Stimulated activated naive B cell treated with anti-CD40 and anti-IgM and Interleukin-4, amounts not matched to agents 10 μg/mL and 1 μg/mL and 100 μg/mL, for 72 hours (primary cell): ENCODE results near the gene KEL.

Experiments used
- ATAC-seq, 2 donors: fragments of 150-1000 bp; cut with Tn5 transposase; replicated peaks; 2 replicates each; pipeline ENCODE4 v1.10.0; 2021; ENCODE audit warnings: moderate library complexity in 1 of 2
- DNase-seq: peaks from one replicate; pipeline ENCODE4 v3.0.0; 2021
- H3K27ac Mint-ChIP-seq: one replicate; pipeline ENCODE4 v1.8.0; 2022; ENCODE audit warnings: mild to moderate bottlenecking, mixed read lengths
- H3K27me3 Mint-ChIP-seq, 2 donors: one replicate each; pipeline ENCODE4 v1.8.0; 2022; ENCODE audit warnings: mixed read lengths in 2 of 2
- H3K36me3 Mint-ChIP-seq, 2 donors: one replicate each; pipeline ENCODE4 v1.8.0; 2022; ENCODE audit warnings: mixed read lengths in 2 of 2, mild to moderate bottlenecking in 1 of 2
- H3K4me1 Mint-ChIP-seq, 2 donors: one replicate each; pipeline ENCODE4 v1.8.0; 2022; ENCODE audit warnings: mixed read lengths in 2 of 2, mild to moderate bottlenecking in 1 of 2
- H3K4me3 Mint-ChIP-seq, 2 donors: one replicate each; pipeline ENCODE4 v1.8.0; 2022; ENCODE audit warnings: mild to moderate bottlenecking in 2 of 2, mixed read lengths in 2 of 2, moderate library complexity in 1 of 2
- H3K9me3 Mint-ChIP-seq, 2 donors: one replicate each; pipeline ENCODE4 v1.8.0; 2022; ENCODE audit warnings: mixed read lengths in 2 of 2, mild to moderate bottlenecking in 1 of 2

Gene KEL

GRCh38 chr7:142894112-142894984, 67.8 kb downstream of the KEL start:
- DNase-seq (no peak), ATAC-seq (no peak)
- no peak overlapping the region for H3K4me3 Mint-ChIP-seq
- H3K9me3 Mint-ChIP-seq, result no peaks in the 10 kb centered on the region
- no peaks in the 10 kb centered on the region for H3K36me3 Mint-ChIP-seq
- H3K4me1 Mint-ChIP-seq, result peaks cover 0 to 4% of the 10 kb centered on the region in 2 donors
- peaks cover 0 to 27% of the 10 kb centered on the region in 2 donors for H3K27me3 Mint-ChIP-seq
- H3K27ac Mint-ChIP-seq, result no peak overlapping the region

GRCh38 chr7:142892951-142893350, 69.2 kb downstream of the KEL start:
- ATAC-seq (no peak), DNase-seq (no peak)
- Mint-ChIP-seq H3K9me3 (no peaks in the 10 kb centered on the region), H3K36me3 (no peaks in the 10 kb centered on the region), H3K27ac (no peak overlapping the region), H3K4me1 (peaks cover 0 to 4% of the 10 kb centered on the region in 2 donors), H3K4me3 (no peak overlapping the region), H3K27me3 (peaks cover 0 to 22% of the 10 kb centered on the region in 2 donors)

DNA sequence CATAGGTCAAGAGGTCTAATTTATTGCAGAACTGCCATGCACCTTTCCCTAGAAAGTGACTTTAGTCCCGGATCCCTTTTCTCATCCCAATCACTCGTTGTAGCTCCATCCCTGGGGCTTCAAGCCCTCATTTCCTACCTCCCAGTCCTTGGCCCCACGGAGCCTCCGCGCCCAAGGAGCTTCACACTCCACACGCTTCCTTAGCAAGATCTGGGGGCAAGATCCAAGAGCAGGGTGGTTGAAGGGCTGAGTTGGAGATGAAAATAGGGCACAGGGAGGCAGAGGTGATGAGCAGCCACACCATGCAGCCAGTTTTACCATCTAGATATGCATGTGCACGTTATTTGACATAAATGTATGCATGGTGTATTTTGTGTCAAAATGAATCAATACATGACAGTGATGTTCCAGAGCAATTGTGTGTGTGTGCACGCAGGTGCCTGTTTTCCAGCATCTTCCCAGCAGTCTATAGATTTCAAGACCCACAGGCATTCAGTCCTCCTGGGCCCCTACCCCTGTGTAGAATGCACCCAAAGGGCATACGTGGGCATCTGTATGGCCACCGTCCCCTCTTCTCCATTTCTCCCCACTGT, 70.6 kb downstream of the KEL start:
- no peak overlapping the region for H3K4me3 Mint-ChIP-seq
- DNase-seq (no peak), ATAC-seq (no peak)
- peaks cover 0 to 4% of the 10 kb centered on the region in 2 donors for H3K4me1 Mint-ChIP-seq
- no peaks in the 10 kb centered on the region for H3K36me3 Mint-ChIP-seq
- no peaks in the 10 kb centered on the region for H3K9me3 Mint-ChIP-seq
- H3K27me3 Mint-ChIP-seq, result peaks cover 0 to 14% of the 10 kb centered on the region in 2 donors
- H3K27ac Mint-ChIP-seq, result no peak overlapping the region
